Lower leg skin (tissue), 3 donors: Measurements from ENCODE around the gene HOMER1.

Source experiments
- POLR2A ChIP-seq, 2 donors: fragments of 450-650 bp; IDR thresholded peaks; one replicate each; pipeline ENCODE4 v1.6.1; 2016 to 2017; ENCODE audit warnings: antibody characterized with exemption in 2 of 2, mild to moderate bottlenecking in 1 of 2, moderate library complexity in 1 of 2
- TF ChIP-seq, protein P1 (sequence below), 3 donors: fragments of 450-650 bp; IDR thresholded peaks; one replicate each; pipeline ENCODE4 v1.5.1; 2016; ENCODE audit warnings: antibody characterized with exemption in 3 of 3, mild to moderate bottlenecking in 3 of 3, moderate library complexity in 2 of 3

DNA sequence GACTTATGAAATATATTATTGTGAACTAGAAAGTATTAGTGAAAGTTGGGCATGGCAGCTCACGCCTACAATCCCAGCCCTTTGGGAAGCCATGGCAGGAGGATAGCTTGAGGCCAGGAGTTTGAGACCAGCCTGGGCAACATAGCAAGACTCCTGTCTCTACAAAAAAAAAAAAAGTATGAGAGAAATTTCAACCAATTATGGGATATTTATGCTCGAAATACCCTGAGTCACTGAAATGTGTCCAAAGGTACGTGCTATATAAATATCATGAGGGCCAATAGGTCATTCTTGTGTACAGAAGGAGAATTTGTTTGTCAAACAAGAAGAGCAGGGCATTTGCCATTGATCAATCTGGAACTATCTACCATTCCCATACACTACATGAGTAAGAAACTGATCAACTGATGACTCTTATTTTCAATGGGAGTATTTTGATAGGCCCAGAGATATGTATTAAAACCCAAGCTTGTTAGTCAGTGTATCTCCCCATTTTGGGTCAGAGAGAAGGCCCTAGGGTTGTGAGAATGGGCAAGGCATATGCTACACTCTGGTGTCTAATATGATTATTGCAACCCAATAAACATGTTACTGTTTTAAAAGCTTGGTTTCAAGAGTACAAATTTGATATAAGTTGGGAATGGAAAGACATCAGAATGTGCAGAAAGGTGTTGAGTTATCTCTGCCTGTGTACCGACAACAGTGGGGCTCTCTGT lies 21.7 kb upstream of the HOMER1 start:
- TF ChIP-seq, protein P1, sequence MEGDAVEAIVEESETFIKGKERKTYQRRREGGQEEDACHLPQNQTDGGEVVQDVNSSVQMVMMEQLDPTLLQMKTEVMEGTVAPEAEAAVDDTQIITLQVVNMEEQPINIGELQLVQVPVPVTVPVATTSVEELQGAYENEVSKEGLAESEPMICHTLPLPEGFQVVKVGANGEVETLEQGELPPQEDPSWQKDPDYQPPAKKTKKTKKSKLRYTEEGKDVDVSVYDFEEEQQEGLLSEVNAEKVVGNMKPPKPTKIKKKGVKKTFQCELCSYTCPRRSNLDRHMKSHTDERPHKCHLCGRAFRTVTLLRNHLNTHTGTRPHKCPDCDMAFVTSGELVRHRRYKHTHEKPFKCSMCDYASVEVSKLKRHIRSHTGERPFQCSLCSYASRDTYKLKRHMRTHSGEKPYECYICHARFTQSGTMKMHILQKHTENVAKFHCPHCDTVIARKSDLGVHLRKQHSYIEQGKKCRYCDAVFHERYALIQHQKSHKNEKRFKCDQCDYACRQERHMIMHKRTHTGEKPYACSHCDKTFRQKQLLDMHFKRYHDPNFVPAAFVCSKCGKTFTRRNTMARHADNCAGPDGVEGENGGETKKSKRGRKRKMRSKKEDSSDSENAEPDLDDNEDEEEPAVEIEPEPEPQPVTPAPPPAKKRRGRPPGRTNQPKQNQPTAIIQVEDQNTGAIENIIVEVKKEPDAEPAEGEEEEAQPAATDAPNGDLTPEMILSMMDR (IDR thresholded peaks at IDR 0.05), result no peak
- TF ChIP-seq POLR2A (IDR thresholded peaks at IDR 0.05), result no peak
